HepG2 (cell line): ENCODE results near the gene NOA1. TPM values are rescaled to one million over a fixed set of nuclear protein-coding genes. Genes with fewer than 3 reads are reported as not detected.

ENCODE experiments used
- ATAC-seq: fragments of 200-7000 bp; cut with Tn5 transposase; 3 replicates; pipeline ENCODE4 v1.9.1; 2020; ENCODE audit warnings: mild to moderate bottlenecking, moderate library complexity
- BruUV-seq: library from RNA; stranded (reverse); fragments of 400-500 nt; replicated peaks from 2 replicates; lab custom pipeline; 2021; lab: Mats Ljungman, UMichigan
- CTCF ChIA-PET: fragments of 300-600 bp; formaldehyde crosslinking; extraction: SDS; loops from one replicate; lab custom pipeline; 2021; ENCODE audit warnings: low total read pairs, inconsistent platforms, low intra/inter-chr PET ratio; lab: Yijun Ruan, JAX
- POLR2A ChIA-PET: fragments of 350-600 bp; sonication (Branson Sonifier 250); formaldehyde crosslinking; loops from one replicate; lab custom pipeline; 2020; ENCODE audit warnings: antibody characterized with exemption, inconsistent platforms; lab: Yijun Ruan, JAX
- DNase-seq: peaks from one replicate; pipeline ENCODE4 v3.0.0-alpha.2; 2015; ENCODE audit warnings: low spot score
- FAIRE-seq: peaks from 3 replicates; lab custom pipeline; 2011; peaks lifted over from hg19 to GRCh38; lab: Jason Lieb, UNC
- H2AFZ ChIP-seq: one replicate; pipeline ENCODE4 v1.6.1; 2011; ENCODE audit warnings: low read length, inconsistent platforms
- H3K27ac ChIP-seq: fragments of 300-600 bp; 3 replicates; pipeline ENCODE4 v1.8.0; 2011; ENCODE audit warnings: mixed run types, mild to moderate bottlenecking, mixed read lengths, low read length, inconsistent platforms; ENCODE audit not compliant: insufficient read depth; ENCODE audit errors: extremely low read length
- H3K27me3 ChIP-seq, 2 experiments: fragments of 200-600 bp in 1 of 2; 2 replicates in 1 of 2; 3 replicates in 1 of 2; pipeline versions ENCODE4 v1.6.0 to v1.8.0; 2011; ENCODE audit warnings: low read length in 2 of 2, mild to moderate bottlenecking in 2 of 2, moderate library complexity in 2 of 2, inconsistent platforms in 1 of 2; ENCODE audit not compliant: insufficient read depth in 2 of 2, control insufficient read depth in 1 of 2
- H3K36me3 ChIP-seq, 2 experiments: fragments of 200-600 bp in 1 of 2; replicated peaks in 1 of 2; 2 replicates in 1 of 2; 3 replicates in 1 of 2; pipeline versions ENCODE4 v1.5.1 to v1.8.0; 2011; ENCODE audit warnings: low read length in 2 of 2, inconsistent platforms in 1 of 2; ENCODE audit not compliant: insufficient read depth in 2 of 2, control insufficient read depth in 1 of 2
- H3K4me1 ChIP-seq: 2 replicates; pipeline ENCODE4 v1.5.1; 2012; ENCODE audit warnings: low read length, inconsistent platforms; ENCODE audit not compliant: insufficient read depth
- H3K4me2 ChIP-seq: 2 replicates; pipeline ENCODE4 v1.6.0; 2011; ENCODE audit warnings: low read depth, low read length, inconsistent platforms
- H3K4me3 ChIP-seq, 3 experiments: fragments of 200-600 bp in 1 of 3; sonication (generic), shearing (Covaris generic) in 1 of 3; replicated peaks in 1 of 3; 2 replicates each; pipeline ENCODE4 v1.5.1; 2011 to 2016; ENCODE audit warnings: low read length in 3 of 3, inconsistent platforms in 2 of 3, low read depth in 2 of 3, mild to moderate bottlenecking in 2 of 3, control low read depth in 1 of 3, mixed read lengths in 1 of 3; ENCODE audit not compliant: insufficient read depth in 1 of 3
- H3K79me2 ChIP-seq: one replicate; pipeline ENCODE4 v1.6.1; 2011; ENCODE audit warnings: low read length, inconsistent platforms; ENCODE audit not compliant: insufficient read depth
- H3K9ac ChIP-seq: 2 replicates; pipeline ENCODE4 v1.6.0; 2011; ENCODE audit warnings: mild to moderate bottlenecking, low read depth, low read length, inconsistent platforms; ENCODE audit not compliant: insufficient read depth
- H3K9me3 ChIP-seq: 2 replicates; pipeline ENCODE4 v1.5.1; 2012; ENCODE audit warnings: mild to moderate bottlenecking, low read length
- H4K20me1 ChIP-seq: 2 replicates; pipeline ENCODE4 v1.6.0; 2011; ENCODE audit warnings: inconsistent platforms, mild to moderate bottlenecking, low read length, moderate library complexity; ENCODE audit not compliant: insufficient read depth
- DNMT3B ChIP-seq: conservative IDR thresholded peaks from 2 replicates; pipeline ENCODE4 v1.6.1; 2016; ENCODE audit warnings: missing biosample characterization, control low read depth
- EEA1 ChIP-seq: sonication (generic); formaldehyde crosslinking; IDR thresholded peaks from 2 replicates; pipeline ENCODE4 v1.5.1; 2020; ENCODE audit warnings: mild to moderate bottlenecking, missing genetic modification reagents, borderline replicate concordance
- KAT7 ChIP-seq: IDR thresholded peaks from 2 replicates; pipeline ENCODE4 v1.6.1; 2018; ENCODE audit warnings: borderline replicate concordance, missing compliant biosample characterization
- MIER3 ChIP-seq: IDR thresholded peaks from 2 replicates; pipeline ENCODE4 v1.6.1; 2016; ENCODE audit warnings: missing compliant biosample characterization, borderline replicate concordance
- NONO ChIP-seq, 2 experiments: fragments of 450-650 bp in 1 of 2; sonication (generic) in 1 of 2; formaldehyde crosslinking in 1 of 2; IDR thresholded peaks in 1 of 2; conservative IDR thresholded peaks in 1 of 2; 2 replicates each; pipeline versions ENCODE4 v1.6.1 to v1.8.0; 2017 to 2022; ENCODE audit warnings: mild to moderate bottlenecking in 1 of 2, missing genetic modification reagents in 1 of 2, moderate library complexity in 1 of 2
- PCBP1 ChIP-seq: fragments of 200-400 bp; formaldehyde crosslinking; IDR thresholded peaks from 2 replicates; pipeline ENCODE4 v1.6.1; 2017; ENCODE audit warnings: mild to moderate bottlenecking, low read depth, low read length, borderline replicate concordance
- RARA ChIP-seq: IDR thresholded peaks from 2 replicates; pipeline ENCODE4 v1.6.1; 2016; ENCODE audit warnings: missing genetic modification reagents, missing compliant biosample characterization
- RORA ChIP-seq: sonication (generic); formaldehyde crosslinking; IDR thresholded peaks from 2 replicates; pipeline ENCODE4 v1.5.0; 2020; ENCODE audit warnings: mild to moderate bottlenecking, missing genetic modification reagents, moderate library complexity
- TCF12 ChIP-seq, 2 experiments: fragments of 450-650 bp in 1 of 2; sonication (generic) in 1 of 2; formaldehyde crosslinking in 1 of 2; IDR thresholded peaks; 2 replicates each; pipeline versions ENCODE4 v1.6.1 to v1.8.0; 2017 to 2022; ENCODE audit warnings: antibody characterized with exemption in 1 of 2, mild to moderate bottlenecking in 1 of 2, missing genetic modification reagents in 1 of 2, moderate library complexity in 1 of 2
- U2AF2 ChIP-seq: fragments of 200-400 bp; formaldehyde crosslinking; IDR thresholded peaks from 2 replicates; pipeline ENCODE4 v1.6.1; 2017; ENCODE audit warnings: low read depth, mild to moderate bottlenecking, low read length
- WGBS: methylation state at CpG from one replicate; pipeline ENCODE4 v1.1.6; 2017; ENCODE audit warnings: low lambda C conversion rate; 5-methylcytosine and 5-hydroxymethylcytosine counted together
- in situ Hi-C: cut with HindIII; loops from 2 replicates; pipeline ENCODE4 v1.10.0; 2017; ENCODE audit warnings: low pct_unique_long_range_greater_than_20kb; ENCODE audit not compliant: extremely low pct_ligation_motif_present
- intact Hi-C: fragments of 100-400 bp; cut with micrococcal nuclease; formaldehyde crosslinking; loops from one replicate; pipeline ENCODE4 v1.10.0; 2022; ENCODE audit not compliant: unreplicated experiment
- polyA plus RNA-seq, 8 experiments: library from polyadenylated mRNA; depleted of rRNA in 3 of 8; stranded (reverse) in 7 of 8; unstranded in 1 of 8; fragments of >200 nt; fragmentation: Illumina TruSeq in 4 of 8; extraction: Trizol in 4 of 8; gene quantifications; 2 replicates each; pipeline versions ENCODE4 v1.2.1 to v1.2.3, GENCODE V29; 2011 to 2016; ENCODE audit warnings: low read depth in 4 of 8, missing spikeins in 1 of 8, mixed read lengths in 1 of 8; ENCODE audit not compliant: insufficient read depth in 1 of 8
- total RNA-seq, 5 experiments: library from RNA; depleted of rRNA; stranded (reverse); fragments of >200 nt; fragmentation: Illumina TruSeq; extraction: Trizol; gene quantifications; 2 replicates each; pipeline ENCODE4 v1.2.3, GENCODE V29; 2016; ENCODE audit warnings: low read depth in 1 of 5
- TF ChIP-seq, protein P1 (sequence below): sonication (generic); formaldehyde crosslinking; IDR thresholded peaks from 2 replicates; pipeline ENCODE4 v1.5.0; 2020; ENCODE audit warnings: mild to moderate bottlenecking, missing genetic modification reagents, moderate library complexity
- TF ChIP-seq, protein P2 (sequence below): sonication (generic); formaldehyde crosslinking; IDR thresholded peaks from 2 replicates; pipeline ENCODE4 v1.5.0; 2020; ENCODE audit warnings: mild to moderate bottlenecking, missing genetic modification reagents, borderline replicate concordance
- TF ChIP-seq, protein P3 (sequence below): sonication (generic); formaldehyde crosslinking; IDR thresholded peaks from 2 replicates; pipeline ENCODE4 v1.4.0; 2020; ENCODE audit warnings: missing genetic modification reagents, mild to moderate bottlenecking, borderline replicate concordance

The NOA1 gene
- total and polyA plus RNA-seq, 2 of the 13 experiments (the other 11 are each of a cell fraction or from before 2014, with no cell fraction given), result 17.3 to 19.0 TPM

DNA sequence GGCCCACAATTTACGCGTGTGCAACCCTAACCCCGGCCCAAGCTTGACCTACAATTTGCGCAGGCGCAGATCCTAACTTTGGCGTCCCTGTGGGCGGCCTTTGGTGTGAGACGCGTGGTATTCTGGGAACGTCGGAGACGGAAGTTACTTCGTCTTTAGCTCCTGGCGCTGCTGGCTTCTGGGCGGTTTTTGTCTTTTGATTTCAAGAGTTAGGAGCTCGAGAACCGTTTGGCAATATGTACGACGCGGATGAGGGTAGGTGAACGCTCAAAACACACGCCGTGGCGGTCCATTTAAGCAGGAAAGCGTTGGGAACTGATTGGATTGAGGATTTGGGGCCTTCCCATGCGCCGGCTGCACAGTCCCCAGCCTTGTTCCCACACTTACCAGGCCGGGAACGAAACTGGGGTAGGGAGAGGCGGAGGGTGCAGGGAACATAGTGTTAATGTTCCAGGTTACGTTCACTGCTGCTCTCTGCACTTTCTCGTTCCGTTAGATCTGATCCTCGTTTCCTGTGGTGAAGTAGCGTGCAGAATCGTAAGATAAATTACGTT, 1.4 kb upstream of the NOA1 start, which contains the start of gene POLR2B:
Gene POLR2B, plus strand, starts transcription at position 147 of the 554 bp plus-strand sequence. Its CDS starts 90 bp downstream, at position 237.
- no peaks in the 10 kb centered on the region; a peak in 1 of 5 replicates for H3K27me3 ChIP-seq
- in situ Hi-C loops, result no loop called here
- peaks cover 46% of the 10 kb centered on the region for H3K4me1 ChIP-seq
- peak; percentile 62 for ATAC-seq
- ChIA-PET CTCF (interaction anchor here (0.7 kb wide), 1 partner anchor 16 kb away, joined by 3 read pairs; no protein-coding TSS in a partner anchor), POLR2A (interaction anchor here (0.8 to 3.5 kb wide), 11 partner anchors 9 to 592 kb away, joined by 3 to 49 read pairs (median 4); partner anchors contain the start of genes AASDH, PAICS, PPAT and REST)
- H2AFZ ChIP-seq, result no peak within 1 kb of the TSS
- H3K79me2 ChIP-seq, result peaks cover 80% of the 10 kb centered on the region
- peaks cover 0 to 4% of the 10 kb centered on the region in 2 experiments; a peak in 4 of 5 replicates for H3K36me3 ChIP-seq
- intact Hi-C loops, result loop anchor here (5.0 kb wide), 1 partner anchor 542 kb away; the partner anchor contains the start of genes PAICS and PPAT
- 2% methylated on average over 26 of the region's 37 CpGs for WGBS
- DNase-seq, result peak; percentile 96
- peak within 1 kb of the TSS; percentile 89 for H3K4me2 ChIP-seq
- peaks cover 33% of the 10 kb centered on the region for H4K20me1 ChIP-seq
- peak within 1 kb of the TSS; percentile 97 for H3K9ac ChIP-seq
- peak within 1 kb of the TSS; percentile 88 for H3K27ac ChIP-seq
- H3K4me3 ChIP-seq, result peak within 1 kb of the TSS; percentile 90 to 93 (median 92)
- peaks cover under 1% of the 10 kb centered on the region; the same call in 1 of the 2 replicates for H3K9me3 ChIP-seq
- peak; percentile 88 for FAIRE-seq
- TSS peak; percentile 80 for BruUV-seq
- TF ChIP-seq, protein P1, sequence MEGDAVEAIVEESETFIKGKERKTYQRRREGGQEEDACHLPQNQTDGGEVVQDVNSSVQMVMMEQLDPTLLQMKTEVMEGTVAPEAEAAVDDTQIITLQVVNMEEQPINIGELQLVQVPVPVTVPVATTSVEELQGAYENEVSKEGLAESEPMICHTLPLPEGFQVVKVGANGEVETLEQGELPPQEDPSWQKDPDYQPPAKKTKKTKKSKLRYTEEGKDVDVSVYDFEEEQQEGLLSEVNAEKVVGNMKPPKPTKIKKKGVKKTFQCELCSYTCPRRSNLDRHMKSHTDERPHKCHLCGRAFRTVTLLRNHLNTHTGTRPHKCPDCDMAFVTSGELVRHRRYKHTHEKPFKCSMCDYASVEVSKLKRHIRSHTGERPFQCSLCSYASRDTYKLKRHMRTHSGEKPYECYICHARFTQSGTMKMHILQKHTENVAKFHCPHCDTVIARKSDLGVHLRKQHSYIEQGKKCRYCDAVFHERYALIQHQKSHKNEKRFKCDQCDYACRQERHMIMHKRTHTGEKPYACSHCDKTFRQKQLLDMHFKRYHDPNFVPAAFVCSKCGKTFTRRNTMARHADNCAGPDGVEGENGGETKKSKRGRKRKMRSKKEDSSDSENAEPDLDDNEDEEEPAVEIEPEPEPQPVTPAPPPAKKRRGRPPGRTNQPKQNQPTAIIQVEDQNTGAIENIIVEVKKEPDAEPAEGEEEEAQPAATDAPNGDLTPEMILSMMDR (CRISPR knock-in tag), result no peak; the same call in 1 of the 2 replicates
- TF ChIP-seq, protein P2, sequence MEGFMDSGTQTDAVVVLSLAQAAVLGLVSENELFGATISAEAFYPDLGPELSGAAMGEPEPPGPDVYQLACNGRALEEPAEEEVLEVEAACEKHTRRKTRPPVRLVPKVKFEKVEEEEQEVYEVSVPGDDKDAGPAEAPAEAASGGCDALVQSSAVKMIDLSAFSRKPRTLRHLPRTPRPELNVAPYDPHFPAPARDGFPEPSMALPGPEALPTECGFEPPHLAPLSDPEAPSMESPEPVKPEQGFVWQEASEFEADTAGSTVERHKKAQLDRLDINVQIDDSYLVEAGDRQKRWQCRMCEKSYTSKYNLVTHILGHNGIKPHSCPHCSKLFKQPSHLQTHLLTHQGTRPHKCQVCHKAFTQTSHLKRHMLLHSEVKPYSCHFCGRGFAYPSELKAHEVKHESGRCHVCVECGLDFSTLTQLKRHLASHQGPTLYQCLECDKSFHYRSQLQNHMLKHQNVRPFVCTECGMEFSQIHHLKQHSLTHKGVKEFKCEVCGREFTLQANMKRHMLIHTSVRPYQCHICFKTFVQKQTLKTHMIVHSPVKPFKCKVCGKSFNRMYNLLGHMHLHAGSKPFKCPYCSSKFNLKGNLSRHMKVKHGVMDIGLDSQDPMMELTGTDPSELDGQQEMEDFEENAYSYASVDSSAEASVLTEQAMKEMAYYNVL (CRISPR knock-in tag), result no peak
- TF ChIP-seq KAT7 (CRISPR knock-in tag), result no peak
- no peak for TF ChIP-seq EEA1
- no peak for TF ChIP-seq RORA
- no peak for TF ChIP-seq PCBP1
- TF ChIP-seq MIER3 (CRISPR knock-in tag), result no peak
- no peak for TF ChIP-seq TCF12 (IDR thresholded peaks at IDR 0.05)
- TF ChIP-seq TCF12 (CRISPR knock-in tag; IDR thresholded peaks at IDR 0.05), result no peak
- no peak for TF ChIP-seq U2AF2
- TF ChIP-seq, protein P3, sequence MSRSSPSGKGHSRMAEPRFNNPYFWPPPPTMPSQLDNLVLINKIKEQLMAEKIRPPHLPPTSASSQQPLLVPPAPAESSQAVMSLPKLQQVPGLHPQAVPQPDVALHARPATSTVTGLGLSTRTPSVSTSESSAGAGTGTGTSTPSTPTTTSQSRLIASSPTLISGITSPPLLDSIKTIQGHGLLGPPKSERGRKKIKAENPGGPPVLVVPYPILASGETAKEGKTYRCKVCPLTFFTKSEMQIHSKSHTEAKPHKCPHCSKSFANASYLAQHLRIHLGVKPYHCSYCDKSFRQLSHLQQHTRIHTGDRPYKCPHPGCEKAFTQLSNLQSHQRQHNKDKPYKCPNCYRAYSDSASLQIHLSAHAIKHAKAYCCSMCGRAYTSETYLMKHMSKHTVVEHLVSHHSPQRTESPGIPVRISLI (CRISPR knock-in tag), result no peak
- no peak for TF ChIP-seq DNMT3B (CRISPR knock-in tag)
- no peak for TF ChIP-seq NONO (IDR thresholded peaks at IDR 0.05)
- 0 out of 2 replicates have a peak, but pooled peaks have one; percentile 21 for TF ChIP-seq NONO (CRISPR knock-in tag; conservative IDR thresholded peaks at IDR 0.05)
- TF ChIP-seq RARA (CRISPR knock-in tag), result no peak; the same call in 1 of the 2 replicates
